ENCODE results near the gene UNC5CL.

Gene UNC5CL

DNA sequence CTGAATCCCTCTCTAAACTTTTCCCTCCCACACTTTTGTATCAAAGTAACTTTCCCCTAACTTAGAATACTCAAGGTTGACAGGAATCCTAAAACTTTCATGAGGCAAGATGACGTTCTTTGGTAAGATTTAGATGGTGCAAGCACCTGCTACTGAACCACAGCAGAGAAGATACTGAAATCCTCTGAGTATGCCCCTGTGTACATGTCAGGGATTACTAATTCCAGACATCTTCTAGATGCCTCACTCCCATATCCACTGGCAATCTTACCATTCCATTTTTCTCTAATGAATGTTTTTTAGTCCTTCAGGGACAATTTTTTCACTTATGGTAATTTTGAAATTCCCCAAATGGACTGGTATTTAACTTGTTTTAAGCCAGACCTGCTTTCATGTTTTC is 23.0 kb upstream of the UNC5CL start:
- no peak for DNase-seq (ENCODE audit: low read depth)

DNA sequence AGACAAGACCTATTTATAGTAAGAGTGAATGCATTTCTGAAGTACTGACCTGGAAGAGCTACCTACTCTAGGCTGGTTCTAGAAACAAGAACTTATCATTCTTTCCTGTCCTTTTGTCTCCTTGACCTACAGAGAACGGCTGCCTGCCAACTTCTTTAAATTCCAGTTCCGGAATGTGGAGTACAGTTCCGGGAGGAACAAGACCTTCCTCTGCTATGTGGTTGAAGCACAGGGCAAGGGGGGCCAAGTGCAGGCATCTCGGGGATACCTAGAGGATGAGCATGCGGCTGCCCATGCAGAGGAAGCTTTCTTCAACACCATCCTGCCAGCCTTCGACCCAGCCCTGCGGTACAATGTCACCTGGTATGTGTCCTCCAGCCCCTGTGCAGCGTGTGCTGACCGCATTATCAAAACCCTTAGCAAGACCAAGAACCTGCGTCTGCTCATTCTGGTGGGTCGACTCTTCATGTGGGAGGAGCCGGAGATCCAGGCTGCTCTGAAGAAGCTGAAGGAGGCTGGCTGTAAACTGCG is 22.2 kb upstream of the UNC5CL start:
- no peak for DNase-seq (ENCODE audit: low read depth)

DNA sequence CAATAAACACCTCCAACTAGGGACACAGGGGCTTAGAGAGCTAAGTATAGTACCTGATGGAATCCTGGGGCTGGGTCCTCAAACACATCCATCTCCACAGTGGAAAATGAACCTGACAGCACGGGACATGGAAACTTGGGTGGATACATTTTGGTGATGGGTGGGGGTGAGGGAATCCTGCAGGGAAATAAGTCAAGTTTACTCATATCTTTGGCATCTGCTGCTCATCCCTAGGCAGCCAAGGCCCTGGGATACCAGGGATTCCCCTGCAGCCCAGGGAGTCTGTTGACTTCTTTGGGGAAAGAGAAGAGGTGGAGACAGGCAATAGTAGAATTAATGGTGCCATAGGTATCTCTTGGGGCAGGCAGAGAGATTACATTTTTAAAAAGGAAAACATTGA is 20.5 kb upstream of the UNC5CL start:
- no peak for DNase-seq (ENCODE audit: low read depth)

DNA sequence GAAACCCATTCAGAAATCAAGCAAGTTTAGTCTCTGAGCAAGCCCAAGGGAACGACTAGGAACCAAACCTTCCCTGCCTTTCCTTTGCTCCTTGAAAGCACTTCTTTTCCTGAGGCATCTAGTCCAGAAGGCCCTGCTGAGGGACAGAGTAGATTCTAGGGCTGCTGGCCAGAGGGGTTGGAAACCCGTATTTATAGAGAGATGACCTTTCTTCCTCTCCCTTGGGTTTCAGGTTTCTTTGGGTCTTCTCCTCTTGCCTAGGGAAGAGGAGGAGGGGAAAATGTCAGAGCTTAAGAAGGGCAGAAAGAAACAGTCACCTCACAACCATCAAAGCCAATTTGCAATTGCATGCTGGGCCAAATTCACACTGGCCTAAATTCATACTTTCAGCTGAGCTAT is 19.8 kb upstream of the UNC5CL start:
- no peak for DNase-seq (ENCODE audit: low read depth)

DNA sequence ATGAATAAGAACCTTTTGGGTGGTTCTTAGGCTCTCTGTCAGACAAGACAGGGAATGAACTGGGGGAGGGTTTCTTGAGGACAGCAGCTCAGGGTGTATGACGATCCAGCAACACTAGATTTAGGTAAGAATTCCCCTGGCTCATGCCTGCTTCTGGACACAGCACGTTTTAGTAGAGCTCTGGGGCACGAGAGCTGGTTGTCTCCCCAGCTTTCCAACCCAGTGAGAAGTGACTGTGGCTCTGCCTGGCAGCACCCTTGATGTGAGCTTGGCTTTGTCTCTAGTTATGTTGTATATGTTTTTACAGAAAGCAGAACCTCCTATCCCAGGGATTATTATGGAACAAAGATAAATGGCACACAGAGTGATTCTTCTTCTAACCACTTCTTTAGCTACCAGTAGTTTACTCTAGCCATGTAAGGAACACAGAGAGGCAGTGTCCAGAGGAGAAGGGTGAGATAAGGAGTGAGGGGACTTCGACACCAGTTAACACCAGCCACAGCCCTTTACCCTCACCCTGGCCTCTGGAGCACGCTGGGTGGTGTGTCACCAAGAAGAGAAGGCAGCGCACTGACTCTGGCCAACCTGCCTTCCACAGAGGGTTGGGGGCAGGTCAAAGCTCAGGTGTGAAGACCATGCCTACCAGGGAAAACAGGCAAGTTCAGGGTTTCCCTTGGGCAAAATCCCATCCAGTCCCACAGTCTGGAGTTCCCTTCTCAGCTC is 17.9 kb upstream of the UNC5CL start:
- DNase-seq (ENCODE audit: low read depth), result no peak

DNA sequence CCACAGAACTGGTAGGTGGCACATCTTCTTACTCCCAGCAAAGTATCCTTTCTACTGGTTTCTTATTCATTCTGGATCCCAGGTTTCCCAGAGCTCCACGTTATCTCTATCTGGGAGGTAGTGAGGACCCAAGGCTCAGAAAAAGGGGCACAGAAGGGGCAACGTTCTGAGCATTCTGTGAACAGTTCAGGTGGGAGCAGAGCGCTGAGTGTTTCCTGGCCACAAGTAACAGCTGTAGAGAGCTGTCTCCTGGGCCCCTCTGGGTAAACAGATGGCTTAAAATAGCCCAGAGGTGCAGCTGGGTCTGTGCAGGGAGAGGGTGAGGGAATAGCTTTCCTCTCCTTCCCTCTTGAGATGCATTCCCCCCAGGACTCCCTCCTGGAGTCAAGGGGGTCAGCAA is 16.1 kb upstream of the UNC5CL start:
- DNase-seq (ENCODE audit: low read depth), result no peak

DNA sequence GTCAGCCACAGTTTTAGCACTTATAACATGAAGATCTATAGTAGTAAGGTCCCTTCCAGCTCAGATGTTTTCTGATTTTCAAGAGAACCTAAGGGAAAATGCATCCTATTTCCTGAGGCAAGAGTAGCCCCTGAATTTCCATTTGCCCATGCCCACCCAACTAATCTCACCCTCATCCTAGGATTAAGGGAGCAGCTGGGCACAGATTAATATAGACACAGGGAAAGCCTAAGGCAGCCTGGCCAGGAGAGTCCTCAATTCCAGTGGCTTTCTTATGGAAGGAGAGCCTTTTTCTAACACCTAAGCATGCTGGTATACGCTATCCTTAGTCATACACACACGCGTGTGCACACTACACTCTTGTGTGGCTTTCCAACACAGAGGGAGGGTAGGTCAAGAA is 15.5 kb upstream of the UNC5CL start:
- DNase-seq (ENCODE audit: low read depth), result no peak

DNA sequence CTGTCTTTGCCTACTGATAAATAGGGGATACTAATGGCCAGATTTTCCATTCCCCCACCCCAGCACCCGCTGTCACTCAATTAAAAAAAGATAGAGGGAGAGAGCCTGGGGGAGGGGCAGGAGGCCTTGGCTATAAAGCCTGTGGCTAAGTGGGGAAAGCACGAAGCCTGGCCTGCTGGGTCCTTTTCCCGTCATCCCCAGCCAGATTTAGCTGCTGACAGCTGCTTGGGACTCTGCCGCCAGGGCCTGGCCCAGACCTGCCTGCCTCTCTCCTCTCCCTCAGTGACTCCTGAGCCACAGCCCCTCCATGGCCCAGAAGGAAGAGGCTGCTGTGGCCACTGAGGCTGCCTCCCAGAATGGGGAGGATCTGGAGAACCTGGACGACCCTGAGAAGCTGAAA is 14.0 kb upstream of the UNC5CL start, which contains the start of gene APOBEC2:
Gene APOBEC2 (plus strand): TSS at position 162 of the 400 bp plus-strand sequence. CDS start 146 bp downstream, at position 308.
- no peak for DNase-seq (ENCODE audit: low read depth)

DNA sequence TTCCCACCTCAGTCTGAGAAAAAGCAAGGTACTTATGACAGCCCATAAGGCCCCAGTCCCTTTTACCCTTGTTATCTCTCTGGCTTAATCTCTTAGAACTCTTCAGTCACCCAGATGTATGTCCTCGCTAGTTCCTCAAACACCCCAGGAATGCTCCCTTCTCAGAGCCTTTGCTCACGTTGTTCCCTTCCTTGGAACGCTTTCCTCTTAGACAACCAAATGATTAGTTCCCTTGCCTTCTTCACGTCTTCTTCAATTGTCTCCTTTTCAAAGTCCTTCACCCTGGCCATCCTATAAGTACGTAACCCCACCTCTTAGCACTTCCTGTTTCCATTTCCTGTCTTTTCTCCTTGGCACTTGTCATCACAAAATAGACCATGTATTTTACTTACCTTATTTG is 12.9 kb upstream of the UNC5CL start:
- no peak for DNase-seq (ENCODE audit: low read depth)

DNA sequence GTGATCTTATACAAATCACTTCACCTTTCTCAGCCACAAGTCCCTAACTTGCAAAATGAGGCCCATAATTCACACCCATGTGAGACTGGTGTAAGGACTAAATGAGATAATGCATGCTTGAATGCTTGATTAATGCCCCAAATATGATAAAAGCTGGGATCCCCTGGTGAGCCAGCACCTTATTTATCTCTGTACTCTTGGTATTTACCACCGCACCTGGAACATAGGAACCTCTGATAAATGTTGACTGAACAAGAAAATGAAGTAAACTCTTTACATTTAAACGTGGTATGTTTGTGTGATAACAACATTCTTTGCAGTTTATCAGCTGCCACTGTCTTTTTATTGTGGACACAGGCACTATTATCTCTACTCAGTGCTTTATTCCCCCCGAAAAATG is 11.5 kb upstream of the UNC5CL start:
- DNase-seq (ENCODE audit: low read depth), result no peak

DNA sequence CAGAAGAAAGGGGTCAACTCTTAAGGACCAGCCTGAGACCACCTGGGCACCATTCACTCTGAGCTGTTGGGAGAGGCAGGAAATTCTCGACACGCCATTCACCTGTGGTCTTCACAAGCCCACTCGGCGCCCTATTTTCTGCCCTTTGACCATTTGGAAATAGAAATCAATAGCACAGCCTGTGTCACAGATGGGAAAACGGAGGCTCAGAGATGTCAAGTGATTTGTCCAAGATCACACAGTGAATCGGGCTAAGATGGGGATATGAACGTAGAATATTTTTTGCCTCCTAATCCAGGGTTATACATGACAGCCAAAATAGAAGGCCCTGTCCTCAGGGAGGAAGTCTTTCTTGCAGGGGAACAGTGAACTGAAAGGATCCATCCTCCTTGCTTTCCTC is 10.9 kb upstream of the UNC5CL start:
- no peak for DNase-seq (ENCODE audit: low read depth)

DNA sequence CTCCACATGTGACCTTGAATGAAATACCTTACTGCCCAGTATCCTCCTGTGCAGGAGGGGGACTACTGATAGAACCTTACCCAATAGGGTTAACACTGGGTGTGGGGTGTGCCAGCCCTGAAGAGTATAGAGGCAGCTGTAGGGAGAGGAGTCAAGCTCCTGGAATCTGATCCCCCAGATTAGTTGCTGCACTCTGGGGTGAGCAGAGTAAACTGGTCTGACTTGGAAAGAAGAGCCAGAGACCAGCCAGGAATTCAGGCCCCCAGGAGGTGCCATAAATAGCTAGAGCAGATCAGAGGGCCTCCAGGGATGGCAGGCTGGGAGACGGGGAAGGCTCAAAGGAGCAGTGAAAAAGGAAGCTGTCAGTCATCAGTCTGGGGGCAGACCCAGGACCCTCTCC is 10.5 kb upstream of the UNC5CL start:
- no peak for DNase-seq (ENCODE audit: low read depth)

DNA sequence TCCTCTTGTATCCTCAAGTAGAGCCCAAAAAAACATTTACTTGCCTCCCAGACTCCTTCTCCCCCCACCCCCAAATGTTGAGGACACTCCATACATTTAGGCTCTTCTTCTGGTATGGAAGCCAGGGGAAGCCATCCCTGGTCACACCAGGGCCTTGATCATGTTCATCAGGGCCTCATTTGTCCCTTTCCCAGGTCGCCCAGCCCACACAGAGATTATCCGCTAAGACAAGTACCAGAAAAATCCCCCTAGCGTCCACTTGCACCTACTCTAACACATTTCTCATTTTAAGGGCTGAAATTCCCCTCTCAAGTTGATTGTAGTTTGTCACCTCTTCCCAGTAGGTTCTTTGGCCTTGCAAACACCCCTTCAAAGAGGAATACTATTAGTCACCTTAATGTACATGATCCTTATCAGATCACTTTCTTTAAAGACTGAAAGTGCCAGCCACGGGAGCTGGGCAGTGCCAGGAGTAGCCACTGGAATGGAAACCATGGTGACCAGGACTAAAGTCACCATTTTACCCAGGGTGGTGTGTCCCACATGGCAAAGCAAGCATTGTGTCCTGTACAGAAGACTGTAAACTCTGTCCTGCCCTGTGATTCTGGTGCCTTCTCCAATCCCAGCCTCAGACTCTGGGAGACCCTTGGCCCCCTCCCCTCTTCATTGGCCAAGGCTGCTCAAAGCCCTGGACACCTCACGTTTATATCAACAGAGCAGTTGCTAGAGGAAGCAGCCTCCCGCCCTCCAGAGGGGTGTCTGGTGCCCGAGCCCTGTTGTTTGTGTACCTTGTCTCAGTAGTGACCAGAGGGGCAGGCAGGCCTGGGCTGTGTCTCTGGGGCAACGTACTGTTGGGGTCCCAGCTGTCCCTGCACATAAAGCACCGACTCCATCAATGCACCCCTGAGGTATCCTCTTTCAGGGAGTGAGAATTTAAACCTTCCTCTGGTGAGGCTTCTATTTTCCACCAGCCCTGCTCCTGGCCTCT is 9.0 kb upstream of the UNC5CL start:
- no peak for DNase-seq (ENCODE audit: low read depth)

DNA sequence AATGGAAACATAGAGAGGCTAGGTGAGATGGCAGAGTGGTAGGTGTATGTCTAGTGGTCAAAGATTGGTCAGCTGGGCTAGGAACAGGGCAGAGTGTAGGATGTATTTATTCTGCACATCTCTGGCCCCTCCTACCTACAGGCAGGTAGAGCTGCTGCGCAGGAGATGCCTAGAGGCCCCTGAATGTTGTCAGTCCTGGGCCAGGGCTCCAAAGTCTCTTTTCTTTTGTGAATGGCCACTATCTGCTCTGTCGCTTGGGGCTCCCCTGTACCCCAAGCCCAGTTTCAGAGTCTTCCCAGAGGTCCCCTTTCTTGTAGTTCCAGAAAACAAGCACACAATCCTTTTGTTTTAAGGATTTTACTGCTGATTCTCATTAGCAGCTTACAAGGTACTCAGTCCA is 8.3 kb upstream of the UNC5CL start:
- no peak for DNase-seq (ENCODE audit: low read depth)

DNA sequence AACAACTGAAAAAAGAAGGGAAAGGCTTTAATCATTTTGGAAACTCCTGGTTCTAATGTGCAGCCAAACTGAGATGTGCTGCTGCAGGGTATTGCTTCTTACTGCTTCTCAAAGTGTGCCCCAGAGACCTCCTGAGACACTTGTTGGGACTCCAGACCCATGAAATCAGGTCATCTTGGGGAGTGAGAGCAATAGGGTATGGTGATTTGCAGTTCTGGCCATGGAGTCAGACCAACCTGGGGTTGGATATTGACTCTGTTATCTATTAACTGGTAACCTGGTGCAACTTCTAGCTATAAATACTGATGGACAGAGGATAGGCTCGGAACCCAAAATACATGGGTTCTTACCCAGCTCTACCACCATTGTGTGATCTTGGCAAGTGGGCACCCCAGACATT is 7.1 kb upstream of the UNC5CL start:
- no peak for DNase-seq (ENCODE audit: low read depth)

DNA sequence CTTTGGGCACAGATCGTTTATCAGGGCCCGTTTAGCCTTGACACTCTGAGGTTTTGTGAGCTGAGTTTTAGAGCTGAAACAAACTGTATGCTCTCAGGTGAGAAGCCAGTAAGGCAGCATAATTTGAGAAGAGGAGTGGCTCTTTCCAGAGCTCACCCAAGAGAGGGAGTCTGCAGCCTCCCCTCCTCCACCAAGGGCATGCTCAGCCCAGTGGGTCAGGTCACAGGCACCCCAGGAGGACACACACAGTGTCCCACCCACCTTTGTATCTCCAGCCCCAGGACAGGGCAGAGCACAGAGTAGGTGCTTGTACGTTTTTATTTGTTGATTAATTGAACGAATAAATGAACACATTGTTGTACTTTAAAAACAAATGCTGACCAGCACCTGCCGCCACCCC is 6.6 kb upstream of the UNC5CL start:
- no peak for DNase-seq (ENCODE audit: low read depth)

DNA sequence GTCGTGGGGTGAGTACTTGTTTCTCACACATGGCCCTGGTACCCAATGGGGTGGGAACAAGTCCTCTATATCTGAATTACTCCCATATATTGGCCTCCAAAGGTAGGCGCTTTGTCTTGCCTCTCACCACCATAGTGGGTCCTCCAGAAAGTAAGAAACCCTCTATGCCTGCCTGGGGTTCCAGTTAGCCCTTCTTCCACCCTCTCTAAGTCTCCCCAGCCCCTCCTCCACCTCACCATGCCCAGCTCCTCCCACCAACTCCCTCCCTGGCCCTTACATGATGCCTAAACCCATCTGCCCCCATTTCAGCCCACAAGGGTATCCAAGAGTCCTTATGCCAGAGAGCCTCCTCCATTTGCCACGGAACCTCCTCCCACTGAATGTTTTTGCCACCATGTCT is 4.1 kb upstream of the UNC5CL start:
- DNase-seq (ENCODE audit: low read depth), result no peak

DNA sequence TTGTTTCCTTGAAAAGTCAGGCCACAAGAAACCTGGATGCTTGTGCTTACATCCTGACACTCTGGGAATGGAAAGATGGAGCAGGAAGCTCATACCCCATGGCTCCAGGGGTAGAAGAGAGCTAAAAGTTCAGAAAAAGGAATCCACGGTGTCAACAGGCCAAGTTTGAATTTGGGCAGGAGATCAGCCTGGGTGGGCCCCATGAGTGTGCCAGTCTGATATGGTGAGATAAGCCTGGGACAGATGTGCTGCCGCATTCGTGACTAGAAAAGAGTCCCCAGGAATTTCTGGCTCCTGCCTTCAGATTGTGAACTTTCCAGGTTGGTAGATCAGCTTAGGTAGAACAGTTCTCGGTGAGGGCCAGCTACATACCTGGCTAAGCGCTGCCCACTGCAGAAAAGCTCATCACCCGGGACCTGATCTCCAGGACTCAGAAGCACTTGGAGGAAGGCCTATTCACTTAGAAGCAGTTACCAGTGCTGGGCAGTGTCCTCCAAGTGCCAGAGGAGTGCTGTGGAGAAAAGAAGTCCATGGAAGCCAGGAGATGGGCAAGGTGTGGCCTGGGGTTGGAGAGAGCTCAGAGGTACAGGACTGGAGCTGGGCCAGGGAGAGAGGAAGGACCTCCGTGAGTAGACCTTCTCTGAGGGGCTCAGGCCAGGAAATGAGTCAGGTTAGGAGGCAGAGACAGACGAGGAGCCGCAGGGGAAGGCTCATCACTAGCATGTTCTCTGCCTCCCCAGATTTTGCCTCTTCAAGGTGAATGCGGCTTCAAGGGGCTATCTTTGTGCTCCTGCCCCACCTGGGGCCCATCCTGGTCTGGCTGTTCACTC is 3.4 kb upstream of the UNC5CL start, which contains the start of gene TSPO2:
Gene TSPO2 (plus strand): TSS at position 242 of the 830 bp plus-strand sequence. CDS start 519 bp downstream, at position 761.
- DNase-seq (ENCODE audit: low read depth), result no peak

DNA sequence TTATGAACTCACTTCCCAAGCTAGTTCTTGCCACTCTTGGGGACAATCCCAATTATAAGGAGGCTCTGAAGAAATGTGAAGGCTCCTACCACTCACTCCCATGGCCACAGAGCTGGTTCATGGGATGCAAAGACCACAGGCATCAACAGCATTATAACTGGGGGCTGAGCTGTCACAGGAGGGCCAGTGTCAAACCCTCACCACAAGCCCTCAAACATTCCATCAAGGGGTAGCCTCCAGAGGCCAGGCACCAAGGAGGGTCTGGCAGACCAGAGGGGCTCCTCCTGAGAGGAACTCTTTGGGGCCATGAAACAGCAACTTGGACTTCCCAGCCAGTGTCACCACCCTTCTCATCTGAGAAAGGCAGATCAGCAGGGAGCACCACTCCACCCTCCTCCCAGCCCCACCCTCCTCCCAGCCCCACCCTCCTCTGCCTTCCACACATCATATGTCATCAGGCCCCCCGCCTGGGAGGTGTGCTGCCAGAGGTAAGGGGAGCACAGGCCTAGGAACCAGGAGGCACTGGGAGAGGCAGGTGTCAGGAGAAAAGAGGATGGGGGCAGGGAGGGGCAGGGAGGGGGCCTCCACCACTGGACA is 2.0 kb upstream of the UNC5CL start:
- no peak for DNase-seq (ENCODE audit: low read depth)

DNA sequence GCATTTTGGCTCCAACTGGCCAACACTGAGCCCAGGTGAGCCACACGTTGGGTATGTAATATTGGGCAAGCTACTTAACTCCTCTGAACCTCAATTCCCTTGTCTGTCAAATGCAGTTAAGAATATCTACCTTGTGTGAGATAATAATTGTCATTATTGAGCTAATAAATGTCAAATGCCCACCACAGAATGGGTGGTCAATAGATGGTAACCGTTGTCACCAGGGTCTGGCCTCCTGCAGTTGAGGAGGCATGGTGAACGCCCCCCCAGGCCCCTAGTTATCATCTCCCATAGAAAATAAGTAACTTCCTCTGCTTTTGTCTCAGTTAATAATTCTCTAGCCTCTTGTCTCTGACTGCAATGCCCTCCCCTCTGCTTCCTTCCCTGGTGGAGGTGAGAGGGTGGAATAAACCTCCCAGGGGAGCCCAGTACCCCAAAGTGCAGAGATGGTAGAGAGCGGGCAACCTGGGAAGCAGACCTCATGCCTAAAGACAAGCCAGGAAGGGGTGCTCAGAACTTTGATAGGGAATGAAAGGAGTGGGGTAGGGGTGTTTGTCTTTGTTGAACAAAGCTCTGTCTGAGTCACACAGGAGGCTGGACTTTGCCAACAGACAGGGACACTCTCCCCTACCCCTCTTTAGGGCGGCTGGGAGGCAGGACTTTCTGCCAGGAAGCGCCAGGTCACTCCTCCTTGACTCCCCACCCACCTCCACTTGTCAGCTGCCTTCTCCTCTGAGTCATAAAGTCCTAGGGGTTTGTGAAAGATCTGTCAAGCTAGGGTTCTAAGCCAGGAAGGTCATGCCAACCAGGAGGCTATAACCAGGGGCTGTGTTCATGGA is 1.3 kb upstream of the UNC5CL start:
- no peak for DNase-seq (ENCODE audit: low read depth)

DNA sequence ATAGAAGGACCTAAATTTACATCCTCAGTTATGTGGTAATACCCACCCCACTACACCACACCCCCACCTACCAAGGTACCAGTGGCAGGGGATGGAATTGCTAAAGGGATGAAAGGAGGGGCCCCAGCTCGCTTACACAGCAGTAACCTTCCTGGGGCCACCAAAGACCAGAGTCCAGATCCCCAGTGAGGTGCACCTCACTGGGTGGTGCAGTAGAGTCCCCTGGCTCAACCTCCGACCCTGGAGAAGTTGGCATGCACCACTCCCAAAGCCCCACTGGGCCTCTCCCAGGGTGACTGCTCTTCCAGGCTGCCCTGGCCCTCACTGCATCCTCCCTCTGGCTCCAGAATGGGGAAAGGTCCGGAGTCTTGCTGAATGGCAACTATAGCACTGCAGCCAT is 816 bp downstream of the UNC5CL start:
- DNase-seq (ENCODE audit: low read depth), result no peak
